ENCODE results near the gene UBAP1L.
"Not testable (repeated sequence)": the region's sequence is repeated elsewhere in the genome, so short reads cannot be mapped to it uniquely, and the experiment has no call there.

Gene UBAP1L

GRCh38 chr15:65082303-65082953, 32.6 kb downstream of the UBAP1L start:
- Histone ChIP-seq H3K27me3 (ENCODE audit: insufficient read depth, low read length) (peaks cover 11% of the 10 kb centered on the region), H3K9ac (ENCODE audit: low read depth, low read length) (0 out of 2 replicates have a peak overlapping the region, but pooled peaks have one; percentile 9), H3K4me1 (ENCODE audit: insufficient read depth, low read length) (peaks cover 42% of the 10 kb centered on the region), H3K4me3 (ENCODE audit: low read length) (0 out of 2 replicates have a peak overlapping the region, but pooled peaks have one; percentile 7), H3K9me3 (ENCODE audit: insufficient read depth, low read depth, low read length) (no peaks in the 10 kb centered on the region), H3K27ac (ENCODE audit: low read depth, low read length) (no peak overlapping the region), H3K36me3 (ENCODE audit: insufficient read depth, low read length) (no peaks in the 10 kb centered on the region)
- 24% methylated on average over 7 of the region's 7 CpGs for WGBS

DNA sequence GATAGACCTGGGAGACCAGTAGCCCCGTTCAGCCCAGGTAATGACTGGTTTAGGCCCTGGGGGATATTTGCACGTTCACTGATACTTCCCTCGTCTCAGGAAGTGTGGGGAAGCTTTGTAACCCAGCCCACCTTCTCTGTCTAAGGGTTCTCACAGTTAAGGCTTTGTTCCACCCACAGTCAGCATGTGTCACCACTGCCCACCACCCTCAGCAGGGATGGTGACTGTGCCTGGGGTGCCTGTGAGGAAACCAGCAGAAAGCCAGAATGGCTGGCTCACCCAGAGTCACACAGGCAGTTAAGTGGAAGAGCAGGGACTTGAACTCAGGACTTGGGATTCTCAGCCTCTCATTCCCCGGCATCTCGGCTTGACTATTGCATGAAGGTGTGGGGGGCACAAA, 33.2 kb downstream of the UBAP1L start:
- Histone ChIP-seq H3K9me3 (ENCODE audit: insufficient read depth, low read depth, low read length) (no peaks in the 10 kb centered on the region), H3K4me3 (ENCODE audit: low read length) (no peak overlapping the region), H3K9ac (ENCODE audit: low read depth, low read length) (no peak overlapping the region), H3K27me3 (ENCODE audit: insufficient read depth, low read length) (peaks cover 11% of the 10 kb centered on the region), H3K27ac (ENCODE audit: low read depth, low read length) (no peak overlapping the region), H3K4me1 (ENCODE audit: insufficient read depth, low read length) (peaks cover 39% of the 10 kb centered on the region), H3K36me3 (ENCODE audit: insufficient read depth, low read length) (no peaks in the 10 kb centered on the region)
- WGBS: 82% methylated on average over 5 of the region's 5 CpGs

DNA sequence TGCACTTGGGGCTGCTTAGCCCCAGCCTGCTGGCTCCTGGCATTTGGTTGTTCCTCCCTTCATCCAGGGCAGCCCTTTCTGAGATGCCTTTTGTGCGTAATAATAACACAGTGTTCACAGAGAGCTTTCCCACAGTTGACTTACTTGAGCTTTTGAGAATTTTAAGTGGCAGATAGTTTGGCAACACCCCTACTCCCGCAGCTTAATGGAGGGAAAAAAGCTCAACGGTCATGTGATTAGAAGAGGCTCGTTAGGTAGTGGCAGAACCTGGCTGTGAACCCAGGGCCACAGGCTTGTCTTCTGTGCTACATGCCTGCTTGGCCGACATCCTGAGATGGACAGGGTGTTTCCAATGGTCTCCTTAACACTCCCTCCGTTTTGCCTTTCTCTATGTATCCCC, 33.7 kb downstream of the UBAP1L start:
- Histone ChIP-seq H3K36me3 (ENCODE audit: insufficient read depth, low read length) (no peaks in the 10 kb centered on the region), H3K9ac (ENCODE audit: low read depth, low read length) (no peak overlapping the region), H3K9me3 (ENCODE audit: insufficient read depth, low read depth, low read length) (no peaks in the 10 kb centered on the region), H3K27me3 (ENCODE audit: insufficient read depth, low read length) (peaks cover 11% of the 10 kb centered on the region), H3K27ac (ENCODE audit: low read depth, low read length) (no peak overlapping the region), H3K4me1 (ENCODE audit: insufficient read depth, low read length) (peaks cover 35% of the 10 kb centered on the region), H3K4me3 (ENCODE audit: low read length) (no peak overlapping the region)
- 84% methylated on average over 6 of the region's 6 CpGs for WGBS

GRCh38 chr15:65079580-65079979, 35.4 kb downstream of the UBAP1L start:
- no peak overlapping the region for H3K9ac ChIP-seq (ENCODE audit: low read depth, low read length)
- no peaks in the 10 kb centered on the region for H3K9me3 ChIP-seq (ENCODE audit: insufficient read depth, low read depth, low read length)
- peaks cover 32% of the 10 kb centered on the region for H3K4me1 ChIP-seq (ENCODE audit: insufficient read depth, low read length)
- no peak overlapping the region for H3K4me3 ChIP-seq (ENCODE audit: low read length)
- no peaks in the 10 kb centered on the region for H3K36me3 ChIP-seq (ENCODE audit: insufficient read depth, low read length)
- peaks cover 8% of the 10 kb centered on the region for H3K27me3 ChIP-seq (ENCODE audit: insufficient read depth, low read length)
- no peak overlapping the region for H3K27ac ChIP-seq (ENCODE audit: low read depth, low read length)
- 92% methylated on average over 5 of the region's 5 CpGs for WGBS

DNA sequence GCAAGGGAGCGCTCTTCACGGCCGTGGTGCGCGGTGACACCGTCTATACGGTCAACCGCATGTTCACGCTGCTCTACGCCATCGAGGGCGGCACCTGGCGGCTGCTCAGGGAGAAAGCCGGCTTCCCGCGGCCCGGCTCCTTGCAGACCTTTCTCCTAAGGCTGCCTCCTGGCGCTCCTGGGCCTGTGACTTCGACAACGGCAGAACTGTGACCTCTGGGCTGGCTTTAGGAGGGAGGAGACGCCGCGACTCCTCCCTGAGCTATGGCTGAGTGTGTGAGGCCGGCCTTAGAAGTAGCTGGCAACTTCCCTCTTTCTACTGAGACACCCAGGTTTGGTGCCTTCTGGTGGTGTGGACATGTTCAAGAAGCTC, 37.0 kb downstream of the UBAP1L start:
- no peak overlapping the region for H3K4me3 ChIP-seq (ENCODE audit: low read length)
- peaks cover 16% of the 10 kb centered on the region for H3K4me1 ChIP-seq (ENCODE audit: insufficient read depth, low read length)
- H3K9ac ChIP-seq (ENCODE audit: low read depth, low read length): no peak overlapping the region
- H3K27me3 ChIP-seq (ENCODE audit: insufficient read depth, low read length): peaks cover 7% of the 10 kb centered on the region
- H3K36me3 ChIP-seq (ENCODE audit: insufficient read depth, low read length): no peaks in the 10 kb centered on the region
- WGBS: 58% methylated on average over 24 of the region's 24 CpGs
- no peaks in the 10 kb centered on the region for H3K9me3 ChIP-seq (ENCODE audit: insufficient read depth, low read depth, low read length)
- H3K27ac ChIP-seq (ENCODE audit: low read depth, low read length): no peak overlapping the region

DNA sequence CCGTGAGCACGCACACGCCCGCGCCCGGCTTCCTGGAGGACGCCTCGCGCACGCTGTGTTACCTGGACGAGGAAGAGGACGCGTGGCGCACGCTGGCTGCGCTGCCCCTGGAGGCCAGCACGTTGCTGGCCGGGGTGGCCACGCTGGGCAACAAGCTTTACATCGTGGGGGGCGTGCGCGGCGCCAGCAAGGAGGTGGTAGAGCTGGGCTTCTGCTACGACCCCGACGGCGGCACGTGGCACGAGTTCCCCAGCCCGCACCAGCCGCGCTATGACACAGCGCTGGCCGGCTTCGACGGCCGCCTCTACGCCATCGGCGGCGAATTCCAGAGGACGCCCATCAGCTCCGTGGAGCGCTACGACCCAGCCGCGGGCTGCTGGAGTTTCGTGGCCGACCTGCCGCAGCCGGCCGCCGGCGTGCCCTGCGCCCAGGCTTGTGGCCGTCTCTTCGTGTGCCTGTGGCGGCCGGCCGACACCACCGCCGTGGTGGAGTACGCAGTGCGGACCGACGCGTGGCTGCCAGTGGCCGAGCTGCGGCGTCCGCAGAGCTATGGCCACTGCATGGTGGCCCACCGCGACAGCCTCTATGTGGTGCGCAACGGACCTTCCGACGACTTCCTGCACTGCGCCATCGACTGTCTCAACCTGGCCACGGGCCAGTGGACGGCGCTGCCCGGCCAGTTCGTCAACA, 37.6 kb downstream of the UBAP1L start:
- no peaks in the 10 kb centered on the region for H3K36me3 ChIP-seq (ENCODE audit: insufficient read depth, low read length)
- H3K27me3 ChIP-seq (ENCODE audit: insufficient read depth, low read length): peaks cover 7% of the 10 kb centered on the region
- no peak overlapping the region for H3K4me3 ChIP-seq (ENCODE audit: low read length)
- H3K27ac ChIP-seq (ENCODE audit: low read depth, low read length): no peak overlapping the region
- no peak overlapping the region for H3K9ac ChIP-seq (ENCODE audit: low read depth, low read length)
- WGBS: 92% methylated on average over 85 of the region's 85 CpGs
- no peaks in the 10 kb centered on the region for H3K9me3 ChIP-seq (ENCODE audit: insufficient read depth, low read depth, low read length)
- H3K4me1 ChIP-seq (ENCODE audit: insufficient read depth, low read length): peaks cover 11% of the 10 kb centered on the region

GRCh38 chr15:65076486-65077290, 38.3 kb downstream of the UBAP1L start, which contains the start of gene KBTBD13:
Gene KBTBD13, plus strand, starts transcription at chr15:65076746. Its CDS starts 70 bp downstream, at chr15:65076816.
- H3K4me1 ChIP-seq (ENCODE audit: insufficient read depth, low read length): peaks cover 11% of the 10 kb centered on the region; the same call in 1 of the 2 replicates
- peaks cover 4% of the 10 kb centered on the region for H3K27me3 ChIP-seq (ENCODE audit: insufficient read depth, low read length)
- H3K9ac ChIP-seq (ENCODE audit: low read depth, low read length): no peak within 1 kb of the TSS
- no peaks in the 10 kb centered on the region for H3K36me3 ChIP-seq (ENCODE audit: insufficient read depth, low read length)
- no peaks in the 10 kb centered on the region for H3K9me3 ChIP-seq (ENCODE audit: insufficient read depth, low read depth, low read length)
- H3K27ac ChIP-seq (ENCODE audit: low read depth, low read length): no peak within 1 kb of the TSS
- WGBS: 95% methylated on average over 73 of the region's 73 CpGs
- no peak within 1 kb of the TSS for H3K4me3 ChIP-seq (ENCODE audit: low read length)

DNA sequence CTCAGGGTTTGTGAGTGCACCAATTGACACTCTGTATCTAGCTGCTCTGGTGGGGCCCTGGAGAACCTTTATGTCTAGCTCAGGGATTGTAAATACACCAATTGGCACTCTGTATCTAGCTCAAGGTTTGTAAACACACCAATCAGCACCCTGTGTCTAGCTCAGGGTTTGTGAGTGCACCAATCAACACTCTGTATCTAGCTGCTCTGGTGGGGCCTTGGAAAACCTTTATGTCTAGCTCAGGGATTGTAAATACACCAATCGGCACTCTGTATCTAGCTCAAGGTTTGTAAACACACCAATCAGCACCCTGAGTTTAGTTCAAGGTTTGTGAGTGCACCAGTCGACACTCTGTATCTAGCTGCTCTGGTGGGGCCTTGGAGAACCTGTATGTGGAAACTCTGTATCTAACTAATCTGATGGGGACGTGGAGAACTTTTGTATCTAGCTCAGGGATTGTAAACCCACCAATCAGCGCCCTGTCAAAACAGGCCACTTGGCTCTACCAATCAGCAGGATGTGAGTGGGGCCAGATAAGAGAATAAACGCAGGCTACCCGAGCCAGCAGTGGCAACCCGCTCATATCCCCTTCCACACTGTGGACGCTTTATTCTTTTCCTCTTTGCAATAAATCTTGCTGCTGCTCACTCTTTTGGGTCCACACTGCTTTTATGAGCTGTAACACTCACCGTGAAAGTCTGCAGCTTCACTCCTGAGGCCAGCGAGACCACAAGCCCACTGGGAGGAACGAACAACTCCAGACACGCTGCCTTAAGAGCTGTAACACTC, 39.2 kb downstream of the UBAP1L start:
- H3K4me3 ChIP-seq (ENCODE audit: low read length); H3K4me1 ChIP-seq (ENCODE audit: insufficient read depth, low read length); H3K27ac ChIP-seq (ENCODE audit: low read depth, low read length); H3K27me3 ChIP-seq (ENCODE audit: insufficient read depth, low read length); H3K9ac ChIP-seq (ENCODE audit: low read depth, low read length); H3K9me3 ChIP-seq (ENCODE audit: insufficient read depth, low read depth, low read length); H3K36me3 ChIP-seq (ENCODE audit: insufficient read depth, low read length): not testable (repeated sequence)
- 94% methylated on average over 12 of the region's 12 CpGs for WGBS

GRCh38 chr15:65074946-65075345, 40.1 kb downstream of the UBAP1L start:
- not testable (repeated sequence) for H3K36me3 ChIP-seq (ENCODE audit: insufficient read depth, low read length); H3K9me3 ChIP-seq (ENCODE audit: insufficient read depth, low read depth, low read length); H3K27ac ChIP-seq (ENCODE audit: low read depth, low read length); H3K27me3 ChIP-seq (ENCODE audit: insufficient read depth, low read length); H3K9ac ChIP-seq (ENCODE audit: low read depth, low read length); H3K4me3 ChIP-seq (ENCODE audit: low read length); H3K4me1 ChIP-seq (ENCODE audit: insufficient read depth, low read length)
- WGBS: 95% methylated on average over 22 of the region's 22 CpGs

- Histone ChIP-seq H3K36me3 (ENCODE audit: insufficient read depth, low read length) (no peaks in the 10 kb centered on the region), H3K27me3 (ENCODE audit: insufficient read depth, low read length) (no peaks in the 10 kb centered on the region; the same call in 1 of the 2 replicates), H3K4me3 (ENCODE audit: low read length) (no peak overlapping the region), H3K4me1 (ENCODE audit: insufficient read depth, low read length) (peaks cover 12% of the 10 kb centered on the region), H3K9ac (ENCODE audit: low read depth, low read length) (no peak overlapping the region), H3K27ac (ENCODE audit: low read depth, low read length) (no peak overlapping the region), H3K9me3 (ENCODE audit: insufficient read depth, low read depth, low read length) (no peaks in the 10 kb centered on the region)
- WGBS: 92% methylated on average over 3 of the region's 3 CpGs
Observed at GRCh38 chr15:65072617-65073016, 42.4 kb downstream of the UBAP1L start.

Measured in HUES64 (cell line).